HCT116 (cell line): ENCODE measurements around the gene BSN.

Experiments used
- CBX3 ChIP-seq: IDR thresholded peaks from 2 replicates; pipeline ENCODE4 v1.6.1; 2012; ENCODE audit warnings: low read depth
- EGR1 ChIP-seq: IDR thresholded peaks from 2 replicates; pipeline ENCODE4 v1.6.1; 2012; ENCODE audit warnings: low read depth
- ELF1 ChIP-seq: IDR thresholded peaks from 2 replicates; pipeline ENCODE4 v1.6.1; 2012; ENCODE audit warnings: low read depth, borderline replicate concordance
- EZH2 ChIP-seq: fragments of 200-600 bp; sonication (generic); IDR thresholded peaks from 2 replicates; pipeline ENCODE4 v1.6.1; 2017; ENCODE audit warnings: antibody characterized with exemption, mixed run types
- EZH2phosphoT487 ChIP-seq: fragments of 200-600 bp; IDR thresholded peaks from 2 replicates; pipeline ENCODE4 v1.6.1; 2018; ENCODE audit warnings: antibody characterized with exemption, borderline replicate concordance
- YY1 ChIP-seq: IDR thresholded peaks from 2 replicates; pipeline ENCODE4 v1.6.1; 2011; ENCODE audit warnings: low read length, low read depth, moderate library complexity, mild to moderate bottlenecking; ENCODE audit not compliant: insufficient replicate concordance; ENCODE audit errors: extremely low read depth
- TF ChIP-seq, protein P1 (sequence below), 3 experiments: fragments of 200-600 bp in 1 of 3; sonication (generic) in 1 of 3; IDR thresholded peaks in 2 of 3; conservative IDR thresholded peaks in 1 of 3; 2 replicates each; pipeline ENCODE4 v1.5.1; 2012 to 2017; ENCODE audit warnings: low read depth in 2 of 3, low read length in 2 of 3, antibody characterized with exemption in 1 of 3, borderline replicate concordance in 1 of 3, control low read depth in 1 of 3, mild to moderate bottlenecking in 1 of 3, mixed read lengths in 1 of 3, mixed run types in 1 of 3, moderate library complexity in 1 of 3; ENCODE audit not compliant: insufficient read depth in 1 of 3

- TF ChIP-seq, protein P1, sequence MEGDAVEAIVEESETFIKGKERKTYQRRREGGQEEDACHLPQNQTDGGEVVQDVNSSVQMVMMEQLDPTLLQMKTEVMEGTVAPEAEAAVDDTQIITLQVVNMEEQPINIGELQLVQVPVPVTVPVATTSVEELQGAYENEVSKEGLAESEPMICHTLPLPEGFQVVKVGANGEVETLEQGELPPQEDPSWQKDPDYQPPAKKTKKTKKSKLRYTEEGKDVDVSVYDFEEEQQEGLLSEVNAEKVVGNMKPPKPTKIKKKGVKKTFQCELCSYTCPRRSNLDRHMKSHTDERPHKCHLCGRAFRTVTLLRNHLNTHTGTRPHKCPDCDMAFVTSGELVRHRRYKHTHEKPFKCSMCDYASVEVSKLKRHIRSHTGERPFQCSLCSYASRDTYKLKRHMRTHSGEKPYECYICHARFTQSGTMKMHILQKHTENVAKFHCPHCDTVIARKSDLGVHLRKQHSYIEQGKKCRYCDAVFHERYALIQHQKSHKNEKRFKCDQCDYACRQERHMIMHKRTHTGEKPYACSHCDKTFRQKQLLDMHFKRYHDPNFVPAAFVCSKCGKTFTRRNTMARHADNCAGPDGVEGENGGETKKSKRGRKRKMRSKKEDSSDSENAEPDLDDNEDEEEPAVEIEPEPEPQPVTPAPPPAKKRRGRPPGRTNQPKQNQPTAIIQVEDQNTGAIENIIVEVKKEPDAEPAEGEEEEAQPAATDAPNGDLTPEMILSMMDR (IDR thresholded peaks at IDR 0.05 in 2 of 3, conservative IDR thresholded peaks at IDR 0.05 in 1 of 3; ENCODE audit: borderline replicate concordance in 1 of 3, insufficient read depth in 1 of 3, low read depth in 2 of 3, low read length in 2 of 3) = no peak
- TF ChIP-seq ELF1 = no peak
- no peak for TF ChIP-seq YY1
- no peak for TF ChIP-seq EGR1
- TF ChIP-seq CBX3 = no peak
- no peak for TF ChIP-seq EZH2
- no peak for TF ChIP-seq EZH2phosphoT487
These were observed 24.0 kb upstream of the BSN start for GRCh38 chr3:49530231-49530630.
